Muscle layer of duodenum (tissue), 2 donors: ENCODE measurements around the gene CYTH3.
"Not testable (repeated sequence)": the region's sequence is repeated elsewhere in the genome, so short reads cannot be mapped to it uniquely, and the experiment has no call there.

ENCODE experiments used
- H3K27ac ChIP-seq: one replicate; pipeline ENCODE4 v1.7.0; 2013; ENCODE audit warnings: mild to moderate bottlenecking, low read length
- H3K27me3 ChIP-seq: one replicate; pipeline ENCODE4 v1.7.0; 2013; ENCODE audit warnings: low read depth, mild to moderate bottlenecking, control low read depth, low read length
- H3K36me3 ChIP-seq, 2 donors: one replicate each; pipeline ENCODE4 v1.7.0; 2013; ENCODE audit warnings: low read length in 2 of 2, control low read depth in 1 of 2, mild to moderate bottlenecking in 1 of 2; ENCODE audit not compliant: insufficient read depth in 2 of 2, control insufficient read depth in 1 of 2
- H3K4me1 ChIP-seq, 2 donors: one replicate each; pipeline ENCODE4 v1.7.0; 2013; ENCODE audit warnings: low read length in 2 of 2, mild to moderate bottlenecking in 2 of 2, control low read depth in 1 of 2, moderate library complexity in 1 of 2; ENCODE audit not compliant: insufficient read depth in 2 of 2, control insufficient read depth in 1 of 2
- H3K4me3 ChIP-seq, 2 donors: one replicate each; pipeline ENCODE4 v1.7.0; 2013; ENCODE audit warnings: low read length in 2 of 2, low read depth in 1 of 2, mild to moderate bottlenecking in 1 of 2
- H3K9me3 ChIP-seq, 2 donors: one replicate each; pipeline ENCODE4 v1.7.0; 2013; ENCODE audit warnings: low read length in 2 of 2, control low read depth in 1 of 2, mild to moderate bottlenecking in 1 of 2; ENCODE audit not compliant: control insufficient read depth in 1 of 2
- donor health status: healthy.

CYTH3 gene, protein sequence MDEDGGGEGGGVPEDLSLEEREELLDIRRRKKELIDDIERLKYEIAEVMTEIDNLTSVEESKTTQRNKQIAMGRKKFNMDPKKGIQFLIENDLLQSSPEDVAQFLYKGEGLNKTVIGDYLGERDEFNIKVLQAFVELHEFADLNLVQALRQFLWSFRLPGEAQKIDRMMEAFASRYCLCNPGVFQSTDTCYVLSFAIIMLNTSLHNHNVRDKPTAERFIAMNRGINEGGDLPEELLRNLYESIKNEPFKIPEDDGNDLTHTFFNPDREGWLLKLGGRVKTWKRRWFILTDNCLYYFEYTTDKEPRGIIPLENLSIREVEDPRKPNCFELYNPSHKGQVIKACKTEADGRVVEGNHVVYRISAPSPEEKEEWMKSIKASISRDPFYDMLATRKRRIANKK

DNA sequence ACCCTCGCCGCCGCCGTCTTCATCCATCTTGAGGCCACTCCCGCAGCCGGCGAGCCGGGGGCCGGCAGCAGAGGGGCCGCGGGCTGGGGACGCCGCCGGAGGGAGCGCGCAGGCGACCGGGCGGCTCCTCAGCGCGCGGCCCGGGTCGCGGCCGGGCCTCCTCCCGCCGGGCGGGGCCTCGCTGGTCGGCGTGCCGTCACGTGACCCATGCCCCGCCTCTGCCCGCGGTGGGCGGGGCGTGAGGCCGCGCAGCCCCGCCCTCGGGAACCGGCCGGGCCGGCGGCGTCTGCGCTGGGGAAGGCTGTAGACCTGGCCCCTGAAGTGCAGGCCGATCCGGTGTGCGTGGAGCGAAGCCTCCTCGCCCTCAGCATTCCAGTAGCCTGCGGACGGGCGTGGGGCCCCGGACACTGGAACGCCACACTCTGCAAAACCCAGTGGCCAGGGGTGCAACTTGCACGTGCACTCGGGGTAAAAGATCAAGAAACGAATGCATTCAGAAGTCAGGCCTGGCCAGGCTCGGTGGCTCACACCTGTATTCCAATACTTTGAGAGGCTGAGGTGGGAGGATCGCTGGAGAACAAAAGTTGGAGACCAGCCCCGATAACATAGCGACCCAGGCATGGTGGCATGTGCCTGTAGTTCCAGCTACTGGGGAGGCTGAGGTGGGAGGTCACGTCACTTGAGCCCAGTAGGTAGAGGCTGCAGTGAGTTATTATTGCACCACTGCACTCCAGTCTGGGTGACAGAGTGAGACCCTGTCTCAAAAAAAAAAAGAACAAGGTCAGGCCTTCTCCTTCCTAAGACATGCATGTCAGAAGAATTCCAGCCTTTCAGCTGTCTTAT lies at the start of gene CYTH3:
Gene CYTH3 (minus strand): TSS at position 144 of the 843 bp plus-strand sequence. CDS start 117 bp downstream, at position 27.
- Histone ChIP-seq H3K4me3 (peak within 1 kb of the TSS; percentile 69 to 86), H3K27ac (peak within 1 kb of the TSS; percentile 19), H3K36me3 (no peaks in the 10 kb centered on the region), H3K27me3 (no peaks in the 10 kb centered on the region), H3K4me1 (peaks cover 10 to 21% of the 10 kb centered on the region in 2 donors), H3K9me3 (no peaks in the 10 kb centered on the region)

DNA sequence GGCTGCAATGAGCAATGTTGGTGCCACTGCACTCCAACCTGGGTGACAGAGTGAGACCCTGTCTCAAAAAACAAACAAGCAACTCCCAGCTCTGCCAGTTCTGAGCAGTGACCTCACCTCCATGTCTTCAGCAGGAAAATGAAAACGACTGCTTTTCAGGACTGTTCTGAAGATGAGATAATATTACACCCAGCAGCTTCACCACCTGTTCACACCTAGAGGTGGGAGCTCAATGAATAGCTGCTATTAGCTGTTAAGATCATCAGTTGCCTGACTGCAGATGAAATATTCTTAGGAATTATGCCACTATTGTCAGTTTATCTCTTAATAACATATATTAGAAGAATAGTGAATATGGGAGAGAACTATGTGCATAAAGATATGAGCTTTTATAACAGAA lies 48.4 kb upstream of the CYTH3 start:
- Histone ChIP-seq H3K4me3 (no peak overlapping the region), H3K4me1 (peaks cover 4 to 5% of the 10 kb centered on the region in 2 donors), H3K27ac (no peak overlapping the region), H3K36me3 (no peaks in the 10 kb centered on the region), H3K9me3 (no peaks in the 10 kb centered on the region), H3K27me3 (no peaks in the 10 kb centered on the region)

DNA sequence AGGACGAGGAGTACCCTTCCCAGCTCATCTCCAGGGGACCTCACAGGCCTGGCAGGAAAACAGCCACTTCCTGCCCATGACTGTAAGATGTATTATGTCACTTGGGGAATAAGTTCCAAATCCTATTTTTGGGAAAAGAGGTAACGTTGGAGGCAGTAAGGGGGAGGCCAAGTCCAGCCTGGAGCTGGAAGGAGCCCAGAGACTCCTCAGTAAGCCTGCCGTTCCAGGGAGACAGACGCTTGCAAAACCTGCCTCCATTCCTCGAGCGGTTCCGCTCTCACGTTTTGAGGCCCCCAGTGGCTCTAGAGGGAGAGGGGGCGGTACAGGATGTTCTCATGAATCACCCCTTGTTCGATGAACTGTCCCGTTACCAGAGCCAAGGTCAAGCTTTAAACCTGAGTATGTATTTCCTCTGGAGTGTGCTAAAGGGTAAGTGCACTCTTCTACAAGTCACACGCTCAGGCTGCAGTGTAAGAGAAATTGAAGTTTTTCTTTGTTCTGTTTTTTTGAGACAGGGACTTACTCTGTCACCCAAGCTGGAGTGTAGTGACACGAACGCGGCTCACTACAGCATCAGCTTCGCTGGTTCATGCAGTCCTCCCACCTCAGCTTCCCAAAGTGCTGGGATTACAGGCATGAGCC lies 45.5 kb upstream of the CYTH3 start:
- H3K4me3 ChIP-seq, result no peak overlapping the region
- no peaks in the 10 kb centered on the region for H3K9me3 ChIP-seq
- H3K36me3 ChIP-seq, result no peaks in the 10 kb centered on the region
- H3K4me1 ChIP-seq, result peaks cover 1 to 5% of the 10 kb centered on the region in 2 donors
- no peaks in the 10 kb centered on the region for H3K27me3 ChIP-seq
- peak overlapping the region; percentile 6 for H3K27ac ChIP-seq

DNA sequence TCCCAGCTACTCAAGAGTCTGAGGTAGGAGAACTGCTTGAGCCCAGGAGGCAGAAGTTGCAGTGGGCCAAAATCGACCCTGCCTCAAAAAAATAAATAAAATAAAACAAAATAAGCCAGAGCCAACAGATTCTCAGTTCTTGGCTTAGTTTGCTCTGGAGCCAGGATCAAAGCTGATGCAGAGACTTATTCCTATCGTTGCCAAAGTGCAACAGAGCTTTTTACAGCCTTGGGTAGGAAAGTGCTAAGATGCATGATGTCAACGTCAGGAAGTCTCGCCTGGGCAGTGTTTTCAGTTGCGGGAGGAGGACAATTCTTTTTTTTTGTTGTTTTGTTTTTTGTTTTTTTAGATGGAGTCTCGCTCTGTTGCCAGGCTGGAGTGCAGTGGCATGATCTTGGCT lies 43.8 kb upstream of the CYTH3 start:
- H3K9me3 ChIP-seq, result no peaks in the 10 kb centered on the region
- peaks cover 0 to 5% of the 10 kb centered on the region in 2 donors for H3K4me1 ChIP-seq
- H3K27me3 ChIP-seq, result no peaks in the 10 kb centered on the region
- no peak overlapping the region for H3K27ac ChIP-seq
- H3K36me3 ChIP-seq, result no peaks in the 10 kb centered on the region
- no peak overlapping the region for H3K4me3 ChIP-seq

DNA sequence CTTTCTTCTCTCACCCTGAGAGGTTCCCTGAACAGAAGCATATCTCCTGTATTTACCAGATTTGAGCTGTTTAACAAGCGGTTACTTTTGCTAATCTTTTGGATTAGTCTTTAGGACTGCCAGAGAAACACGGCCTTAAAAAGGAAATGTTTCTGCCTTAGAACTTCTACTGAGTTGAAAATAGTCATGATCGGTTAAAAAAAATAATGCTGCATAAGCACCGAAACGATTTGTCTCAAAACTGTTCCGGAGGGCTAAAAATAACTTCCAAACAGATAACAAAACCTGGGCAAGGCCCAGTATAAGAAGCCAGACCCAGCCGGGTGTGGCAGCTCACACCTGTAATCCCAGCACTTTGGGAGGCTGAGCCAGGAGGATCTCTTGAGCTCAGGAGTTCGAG lies 43.3 kb upstream of the CYTH3 start:
- H3K4me1 ChIP-seq, result peaks cover 0 to 5% of the 10 kb centered on the region in 2 donors
- H3K4me3 ChIP-seq, result no peak overlapping the region
- no peaks in the 10 kb centered on the region for H3K27me3 ChIP-seq
- no peaks in the 10 kb centered on the region for H3K9me3 ChIP-seq
- no peak overlapping the region for H3K27ac ChIP-seq
- H3K36me3 ChIP-seq, result no peaks in the 10 kb centered on the region

DNA sequence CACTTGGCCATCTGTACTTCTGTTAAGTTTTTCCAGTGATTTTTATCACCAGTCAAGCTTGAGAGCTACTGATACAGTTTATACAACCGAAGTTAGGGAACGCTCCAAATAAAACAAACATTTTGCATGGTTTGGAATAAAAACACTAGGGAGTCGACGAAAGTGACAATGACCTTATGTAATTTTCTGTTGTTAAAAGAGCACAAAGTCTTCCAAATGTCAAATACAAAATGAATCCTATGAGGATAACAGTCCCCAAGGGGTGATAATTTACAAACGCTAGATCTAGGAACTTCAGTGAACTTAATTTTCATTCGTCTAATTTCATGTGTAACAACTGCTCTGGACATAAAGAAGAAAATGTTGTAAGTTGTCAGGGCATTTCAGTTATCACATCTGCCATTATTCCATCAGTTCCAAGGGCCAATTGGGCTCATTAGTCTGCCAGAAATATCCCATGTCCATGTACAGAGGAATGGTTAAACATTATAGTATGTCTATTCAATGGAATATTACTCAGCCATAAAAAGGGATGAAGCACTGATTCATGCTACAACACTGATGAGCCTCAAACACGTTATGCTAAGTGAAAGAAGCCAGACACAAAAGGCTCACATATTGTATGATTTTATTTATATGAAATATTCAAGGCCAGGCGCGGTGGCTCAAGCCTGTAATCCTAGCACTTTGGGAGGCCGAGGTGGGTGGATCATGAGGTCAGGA lies 38.0 kb upstream of the CYTH3 start:
- H3K36me3 ChIP-seq, result no peaks in the 10 kb centered on the region
- H3K4me1 ChIP-seq, result no peaks in the 10 kb centered on the region
- H3K9me3 ChIP-seq, result no peaks in the 10 kb centered on the region
- H3K27ac ChIP-seq, result no peak overlapping the region
- no peaks in the 10 kb centered on the region for H3K27me3 ChIP-seq
- H3K4me3 ChIP-seq, result no peak overlapping the region

DNA sequence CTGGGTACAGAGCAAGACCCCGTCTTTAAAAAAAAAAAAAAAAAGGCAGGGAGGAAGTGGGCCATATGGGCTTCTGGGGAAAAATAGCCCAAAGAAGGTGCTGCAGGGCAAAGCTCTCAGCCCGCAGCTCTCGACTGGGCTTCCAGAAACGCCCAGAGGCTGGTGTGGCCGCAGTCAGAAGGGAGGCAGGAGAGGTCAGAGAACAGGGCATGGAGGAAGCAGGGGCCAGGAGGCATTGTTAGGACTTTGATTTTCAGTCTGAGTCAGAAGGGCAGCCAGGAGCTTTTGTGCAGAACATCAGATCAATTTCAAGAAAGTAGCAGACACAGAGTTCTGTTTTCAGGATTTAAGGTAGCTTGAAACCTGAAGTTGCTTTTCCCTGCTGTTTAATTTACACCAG lies 35.3 kb upstream of the CYTH3 start:
- Histone ChIP-seq H3K36me3 (no peaks in the 10 kb centered on the region), H3K27me3 (no peaks in the 10 kb centered on the region), H3K9me3 (no peaks in the 10 kb centered on the region), H3K4me1 (no peaks in the 10 kb centered on the region), H3K4me3 (no peak overlapping the region), H3K27ac (no peak overlapping the region)

DNA sequence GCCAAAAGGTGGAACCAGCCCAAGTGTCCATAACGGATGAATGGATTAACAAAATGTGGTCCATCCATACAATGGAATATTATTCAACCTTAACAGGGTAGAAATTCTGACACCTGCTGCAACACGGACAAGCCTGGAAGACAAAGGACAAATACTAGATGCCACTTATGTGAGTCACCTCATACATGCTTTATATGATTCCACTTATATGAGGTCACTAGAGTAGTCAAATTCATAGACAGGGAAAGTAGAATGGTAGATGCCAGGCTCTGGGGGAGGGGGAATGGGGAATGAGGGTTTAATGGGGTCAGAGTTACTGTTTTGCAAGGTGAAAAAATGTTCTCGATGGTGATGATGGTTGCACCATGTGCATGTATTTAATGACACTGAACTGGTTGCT lies 34.0 kb upstream of the CYTH3 start:
- Histone ChIP-seq H3K27ac (no peak overlapping the region), H3K9me3 (no peaks in the 10 kb centered on the region), H3K27me3 (no peaks in the 10 kb centered on the region), H3K4me3 (no peak overlapping the region), H3K4me1 (no peaks in the 10 kb centered on the region), H3K36me3 (no peaks in the 10 kb centered on the region)

DNA sequence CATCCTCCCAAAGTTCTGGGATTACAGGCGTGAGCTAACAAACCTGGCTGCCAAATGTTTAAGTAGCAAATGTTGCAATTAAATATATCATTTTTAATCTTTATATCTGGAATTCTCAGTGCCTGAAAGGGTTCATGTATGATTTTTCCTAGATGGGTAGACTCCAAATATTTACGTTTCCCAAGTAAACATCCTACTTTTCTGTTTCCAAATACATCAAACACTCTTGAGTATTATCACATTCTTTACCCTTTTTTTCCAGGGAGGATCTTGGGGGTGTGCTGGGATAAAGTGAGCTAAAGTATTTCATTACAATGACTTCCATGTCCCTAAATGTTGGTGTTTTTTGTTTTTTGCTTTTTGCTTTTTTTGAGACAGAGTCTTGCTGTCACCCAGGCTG lies 32.9 kb upstream of the CYTH3 start:
- Histone ChIP-seq H3K36me3 (no peaks in the 10 kb centered on the region), H3K27me3 (no peaks in the 10 kb centered on the region), H3K27ac (no peak overlapping the region), H3K4me1 (no peaks in the 10 kb centered on the region), H3K9me3 (no peaks in the 10 kb centered on the region), H3K4me3 (no peak overlapping the region)

DNA sequence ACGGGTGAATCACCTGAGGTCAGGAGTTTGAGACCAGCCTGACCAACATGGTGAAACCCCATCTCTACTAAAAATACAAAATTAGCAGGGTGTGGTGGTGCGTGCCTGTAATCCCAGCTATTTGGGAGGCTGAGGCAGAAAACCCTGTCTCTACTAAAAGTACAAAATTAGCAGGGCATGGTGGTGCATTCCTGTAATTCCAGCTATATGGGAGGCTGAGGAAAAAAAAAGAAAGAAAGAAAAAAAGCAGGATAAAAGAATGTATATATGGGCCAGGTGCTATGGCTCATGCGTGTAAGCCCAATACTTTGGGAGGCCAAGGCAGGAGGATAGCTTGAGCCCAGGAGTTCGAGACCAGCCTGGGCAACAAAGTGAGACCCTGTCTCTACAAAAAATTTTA lies 29.0 kb upstream of the CYTH3 start:
- not testable (repeated sequence) for H3K9me3 ChIP-seq, H3K27me3 ChIP-seq, H3K36me3 ChIP-seq, H3K4me3 ChIP-seq, H3K27ac ChIP-seq, H3K4me1 ChIP-seq

DNA sequence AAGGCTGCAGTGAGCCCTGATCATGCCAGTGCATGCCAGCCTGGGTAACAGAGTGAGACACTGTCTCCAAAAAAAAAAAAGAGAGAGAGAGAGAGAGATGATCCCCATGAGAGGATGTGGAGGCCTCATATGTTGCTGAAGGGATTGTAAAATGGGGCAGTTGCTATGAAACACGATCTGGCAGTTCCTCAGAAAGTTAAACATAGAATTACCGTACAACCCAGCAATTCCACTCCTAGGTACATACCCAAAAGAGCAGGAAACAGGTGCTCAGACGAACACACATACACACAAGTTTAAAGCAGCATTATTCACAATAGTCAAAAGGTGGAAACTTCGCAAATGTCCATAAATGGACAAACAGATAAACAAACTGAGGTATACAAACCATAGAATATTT lies 27.4 kb upstream of the CYTH3 start:
- no peaks in the 10 kb centered on the region for H3K4me1 ChIP-seq
- H3K4me3 ChIP-seq, result no peak overlapping the region
- no peaks in the 10 kb centered on the region for H3K27me3 ChIP-seq

More for the DNA sequence above, 27.4 kb upstream of the CYTH3 start:
- no peaks in the 10 kb centered on the region for H3K36me3 ChIP-seq
- H3K27ac ChIP-seq, result no peak overlapping the region
- H3K9me3 ChIP-seq, result no peaks in the 10 kb centered on the region
